RWPE2 (cell line): ENCODE results near the gene FUT3.

Experiments
- ATAC-seq: fragments of 200-7000 bp; cut with Tn5 transposase; 3 replicates; pipeline ENCODE4 v1.9.1; 2021; ENCODE audit warnings: low read depth
- DNase-seq: peaks from one replicate; pipeline ENCODE4 v3.0.0-alpha.2; 2020; ENCODE audit warnings: low spot score
- H3K27ac ChIP-seq: fragments of 450-650 bp; 2 replicates; pipeline ENCODE4 v1.5.1; 2017; ENCODE audit warnings: mild to moderate bottlenecking; ENCODE audit not compliant: poor library complexity, severe bottlenecking
- H3K27me3 ChIP-seq: fragments of 250-450 bp; sonication (Bioruptor Pico); 2 replicates; pipeline ENCODE4 v1.5.1; 2021; ENCODE audit warnings: mild to moderate bottlenecking, moderate library complexity; ENCODE audit not compliant: insufficient read depth, poor library complexity, severe bottlenecking
- H3K36me3 ChIP-seq: fragments of 250-450 bp; sonication (Bioruptor Pico); 2 replicates; pipeline ENCODE4 v1.5.1; 2020; ENCODE audit warnings: low read depth, mild to moderate bottlenecking, moderate library complexity
- H3K4me1 ChIP-seq: fragments of 250-450 bp; sonication (Bioruptor Pico); 2 replicates; pipeline ENCODE4 v1.5.1; 2021; ENCODE audit warnings: mild to moderate bottlenecking, moderate library complexity; ENCODE audit not compliant: insufficient read depth, poor library complexity, severe bottlenecking
- H3K4me3 ChIP-seq: fragments of 250-450 bp; sonication (Bioruptor Pico); 2 replicates; pipeline ENCODE4 v1.5.1; 2021; ENCODE audit warnings: mild to moderate bottlenecking, moderate library complexity; ENCODE audit not compliant: severe bottlenecking
- H3K9me3 ChIP-seq: fragments of 250-450 bp; sonication (Bioruptor Pico); 2 replicates; pipeline ENCODE4 v1.5.1; 2021; ENCODE audit warnings: mild to moderate bottlenecking, moderate library complexity; ENCODE audit not compliant: severe bottlenecking
- CTCF ChIP-seq: fragments of 450-650 bp; IDR thresholded peaks from one replicate; pipeline ENCODE4 v1.5.1; 2017; ENCODE audit warnings: mild to moderate bottlenecking, moderate library complexity; ENCODE audit not compliant: poor library complexity, severe bottlenecking

The FUT3 gene

DNA sequence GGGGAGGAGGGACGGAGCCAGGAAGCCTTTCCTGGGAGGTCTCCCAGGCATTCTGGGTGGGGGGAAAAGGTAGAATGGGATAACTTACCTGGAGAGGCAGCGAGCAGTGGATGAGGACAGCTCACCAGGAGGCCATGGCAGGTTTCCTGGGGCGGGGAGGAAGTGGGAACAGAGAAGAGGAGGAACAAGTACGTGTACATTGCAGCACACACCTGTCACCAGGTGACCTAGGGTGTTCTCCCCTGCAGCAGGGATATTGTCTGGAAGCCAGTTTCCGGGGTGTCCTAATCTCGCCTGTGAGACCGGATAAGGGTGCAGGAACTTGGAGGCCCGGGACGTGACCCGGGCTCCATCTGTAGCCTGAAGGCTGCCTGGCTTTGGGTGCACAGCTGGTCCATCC lies at the start of gene FUT3:
Gene FUT3, minus strand, starts transcription at position 148 of the 400 bp plus-strand sequence.
- H3K27me3 ChIP-seq: no peaks in the 10 kb centered on the region
- DNase-seq: no peak

DNA sequence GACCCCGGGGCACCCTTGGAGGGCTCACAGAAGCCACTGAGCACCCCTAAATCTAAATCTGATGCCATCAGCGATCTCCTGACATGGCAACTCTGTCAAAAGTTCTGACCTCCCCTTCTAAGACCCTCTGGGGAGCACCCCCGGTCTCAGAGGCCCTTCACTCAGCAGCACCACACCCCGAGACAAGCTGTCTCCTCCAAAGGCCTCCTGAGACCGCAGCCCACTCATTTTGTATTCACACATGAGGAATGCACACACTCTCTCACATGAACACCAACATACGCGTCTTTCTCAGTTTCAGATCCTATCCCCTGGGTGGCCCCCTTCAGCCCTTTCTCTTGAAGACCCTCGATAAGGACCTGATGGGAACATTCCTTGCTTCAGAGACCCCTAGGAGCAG lies 49.7 kb upstream of the FUT3 start:
- ATAC-seq: no peak
- H3K36me3 ChIP-seq: peaks cover 14% of the 10 kb centered on the region
- TF ChIP-seq CTCF: no peak
- no peak for DNase-seq
- no peaks in the 10 kb centered on the region for H3K9me3 ChIP-seq
- no peak overlapping the region for H3K27ac ChIP-seq
- no peaks in the 10 kb centered on the region for H3K27me3 ChIP-seq
- peaks cover 3% of the 10 kb centered on the region for H3K4me1 ChIP-seq
- H3K4me3 ChIP-seq: no peak overlapping the region

More for the DNA sequence above, at the start of gene FUT3:
- peaks cover 12% of the 10 kb centered on the region for H3K4me1 ChIP-seq
- ATAC-seq: peak; percentile 58
- no peaks in the 10 kb centered on the region for H3K36me3 ChIP-seq
- TF ChIP-seq CTCF: no peak
- H3K4me3 ChIP-seq: peak within 1 kb of the TSS; percentile 15
- no peak within 1 kb of the TSS for H3K27ac ChIP-seq
- no peaks in the 10 kb centered on the region for H3K9me3 ChIP-seq

DNA sequence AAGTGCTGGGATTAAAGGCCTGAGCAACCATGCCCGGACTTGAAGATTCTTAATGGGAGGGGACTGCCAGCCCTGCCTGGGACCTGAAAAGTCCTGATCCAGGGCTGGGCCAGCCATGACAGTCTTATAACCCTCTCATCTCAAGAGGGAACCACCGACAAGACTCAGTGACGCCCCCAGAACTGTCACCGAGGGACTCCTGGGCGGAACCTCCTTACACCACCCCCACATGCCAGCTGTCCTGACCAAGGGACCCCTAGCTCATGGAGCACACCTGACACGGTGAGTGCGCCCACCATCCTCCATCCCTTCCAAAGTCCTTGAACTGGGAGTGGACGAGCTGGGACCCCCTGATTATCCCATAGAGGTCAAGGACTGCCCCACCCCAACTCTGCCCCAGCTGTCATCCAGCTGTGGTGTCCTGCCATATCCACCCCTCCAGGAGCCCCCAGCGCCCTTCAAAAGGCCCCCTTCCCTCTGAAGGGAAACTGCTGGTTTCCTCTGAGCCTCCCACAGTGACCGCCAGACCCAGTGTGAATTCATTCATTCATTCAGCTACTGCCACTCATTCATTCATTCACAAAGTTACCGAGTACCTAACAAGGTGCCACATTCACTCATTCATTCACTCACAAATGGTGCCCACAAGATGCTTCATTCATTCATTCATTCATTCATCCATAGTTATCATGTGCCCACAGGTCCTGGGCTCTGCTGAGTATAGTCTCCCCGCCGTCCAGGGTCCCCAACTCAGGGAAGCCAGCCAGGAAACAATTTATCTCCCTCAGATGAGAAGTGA lies 48.7 kb upstream of the FUT3 start:
- H3K4me3 ChIP-seq: no peak overlapping the region
- no peak overlapping the region for H3K27ac ChIP-seq
- ATAC-seq: no peak
- H3K36me3 ChIP-seq: peaks cover 19% of the 10 kb centered on the region
- TF ChIP-seq CTCF: no peak
- H3K27me3 ChIP-seq: no peaks in the 10 kb centered on the region
- no peaks in the 10 kb centered on the region for H3K9me3 ChIP-seq
- no peak for DNase-seq
- peaks cover 3% of the 10 kb centered on the region for H3K4me1 ChIP-seq

GRCh38 chr19:5897189-5897969 lies 46.1 kb upstream of the FUT3 start:
- no peak overlapping the region for H3K27ac ChIP-seq
- peaks cover 17% of the 10 kb centered on the region for H3K36me3 ChIP-seq
- no peak for TF ChIP-seq CTCF
- no peaks in the 10 kb centered on the region for H3K9me3 ChIP-seq
- H3K4me3 ChIP-seq: no peak overlapping the region
- H3K4me1 ChIP-seq: peaks cover under 1% of the 10 kb centered on the region
- no peak for ATAC-seq
- no peak for DNase-seq
- H3K27me3 ChIP-seq: no peaks in the 10 kb centered on the region
